Activated T-helper 17 cell treated with anti-CD3 and anti-CD28 coated beads, Interleukin-2, amount 50 U/mL, for 72 hours (primary cell): Measurements from ENCODE around the gene PTCD3. TPM values are rescaled to one million over a fixed set of nuclear protein-coding genes. Genes with fewer than 3 reads are reported as not detected.

Experiments
- ATAC-seq: fragments of 150-1000 bp; cut with Tn5 transposase; replicated peaks from 2 replicates; pipeline ENCODE4 v1.10.0; 2021; ENCODE audit warnings: mild to moderate bottlenecking, moderate library complexity
- H3K27ac Mint-ChIP-seq: one replicate; pipeline ENCODE4 v1.8.0; 2022; ENCODE audit warnings: mixed read lengths
- H3K27me3 Mint-ChIP-seq: one replicate; pipeline ENCODE4 v1.8.0; 2022; ENCODE audit warnings: mixed read lengths
- H3K36me3 Mint-ChIP-seq: one replicate; pipeline ENCODE4 v1.8.0; 2022; ENCODE audit warnings: low read depth, mild to moderate bottlenecking, mixed read lengths
- H3K4me1 Mint-ChIP-seq: one replicate; pipeline ENCODE4 v1.8.0; 2022; ENCODE audit warnings: mixed read lengths
- H3K4me3 Mint-ChIP-seq: one replicate; pipeline ENCODE4 v1.8.0; 2022; ENCODE audit warnings: mild to moderate bottlenecking, mixed read lengths
- H3K9me3 Mint-ChIP-seq: one replicate; pipeline ENCODE4 v1.8.0; 2022; ENCODE audit warnings: mixed read lengths
- total RNA-seq, 2 donors: library from RNA; stranded (reverse); gene quantifications; one replicate each; pipeline ENCODE4 v1.2.3, GENCODE V29; 2022

PTCD3 gene
- total RNA-seq, 2 donors from 2014 or later: 165 to 170 TPM

DNA sequence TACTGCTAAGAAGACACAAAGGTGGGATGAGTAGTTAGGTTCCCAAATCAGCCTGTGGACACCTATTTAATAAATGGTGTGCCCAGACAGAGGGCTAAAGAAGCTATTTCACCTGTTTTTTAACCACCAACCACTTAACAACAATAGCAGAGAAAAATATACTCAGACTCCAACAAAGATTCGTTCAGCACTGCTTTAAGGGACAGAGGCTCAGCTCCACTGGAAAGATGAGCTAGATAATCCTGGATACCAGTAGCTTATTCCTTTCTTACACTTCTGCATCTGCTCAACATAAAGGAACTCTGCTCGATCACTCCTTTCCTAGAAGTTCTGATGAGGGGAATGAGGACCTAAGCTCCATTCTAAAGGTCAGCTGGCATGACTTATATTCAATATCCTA, 44.5 kb downstream of the PTCD3 start:
- Mint-ChIP-seq H3K9me3 (no peaks in the 10 kb centered on the region), H3K27ac (peak overlapping the region; percentile 49), H3K4me1 (peaks cover 10% of the 10 kb centered on the region), H3K36me3 (peaks cover 98% of the 10 kb centered on the region), H3K4me3 (no peak overlapping the region), H3K27me3 (no peaks in the 10 kb centered on the region)
- ATAC-seq: no peak

DNA sequence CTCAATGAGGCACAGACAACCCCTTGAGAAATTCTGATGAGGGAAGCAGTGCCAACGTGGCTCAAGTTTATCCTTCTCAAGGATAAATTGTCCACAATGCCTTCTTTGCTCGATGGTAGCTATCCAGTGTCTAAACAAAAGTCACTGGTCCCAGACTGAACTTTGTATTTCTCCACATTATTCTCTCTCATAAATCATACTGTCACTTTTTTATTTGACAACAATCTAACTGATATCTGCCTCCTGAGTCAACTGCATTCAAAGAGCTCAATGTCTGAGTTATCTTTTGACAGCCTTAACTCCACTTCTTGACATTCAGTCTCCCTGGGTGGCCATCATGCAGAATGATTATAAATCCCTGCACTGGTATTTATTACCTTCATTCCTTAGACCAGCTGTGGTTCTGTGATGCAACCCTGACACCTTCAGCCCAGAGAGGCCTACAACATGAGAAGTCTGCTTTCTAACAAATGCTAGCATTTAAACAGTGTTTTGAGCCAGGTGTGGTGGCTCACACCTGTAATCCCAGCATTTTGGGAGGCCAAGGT, 51.0 kb downstream of the PTCD3 start:
- H3K27ac Mint-ChIP-seq: no peak overlapping the region
- no peak for ATAC-seq
- no peaks in the 10 kb centered on the region for H3K4me1 Mint-ChIP-seq
- H3K4me3 Mint-ChIP-seq: no peak overlapping the region
- H3K27me3 Mint-ChIP-seq: no peaks in the 10 kb centered on the region
- H3K36me3 Mint-ChIP-seq: peaks cover 98% of the 10 kb centered on the region
- H3K9me3 Mint-ChIP-seq: no peaks in the 10 kb centered on the region

DNA sequence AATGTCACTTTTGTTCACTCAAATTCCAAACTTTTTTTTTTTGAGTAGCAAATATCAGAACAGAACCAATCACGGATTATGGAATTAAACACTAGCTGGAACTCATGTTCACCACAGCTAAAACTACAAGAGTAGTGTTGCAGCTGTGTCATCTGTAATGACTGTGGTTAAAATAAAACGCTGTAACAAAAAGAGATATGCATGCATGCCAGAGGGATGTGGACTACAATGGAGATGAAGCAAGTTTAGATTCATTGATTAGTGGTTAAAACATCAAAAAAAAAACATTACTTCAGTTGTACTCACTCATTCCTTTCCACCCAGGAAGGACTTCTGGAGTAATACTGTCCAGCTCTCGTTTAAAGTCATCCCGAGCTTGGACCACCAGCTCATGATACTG, 52.3 kb downstream of the PTCD3 start:
- no peaks in the 10 kb centered on the region for H3K9me3 Mint-ChIP-seq
- no peak overlapping the region for H3K27ac Mint-ChIP-seq
- H3K4me1 Mint-ChIP-seq: no peaks in the 10 kb centered on the region
- no peak overlapping the region for H3K4me3 Mint-ChIP-seq
- H3K36me3 Mint-ChIP-seq: peaks cover 99% of the 10 kb centered on the region
- no peak for ATAC-seq
- H3K27me3 Mint-ChIP-seq: no peaks in the 10 kb centered on the region

DNA sequence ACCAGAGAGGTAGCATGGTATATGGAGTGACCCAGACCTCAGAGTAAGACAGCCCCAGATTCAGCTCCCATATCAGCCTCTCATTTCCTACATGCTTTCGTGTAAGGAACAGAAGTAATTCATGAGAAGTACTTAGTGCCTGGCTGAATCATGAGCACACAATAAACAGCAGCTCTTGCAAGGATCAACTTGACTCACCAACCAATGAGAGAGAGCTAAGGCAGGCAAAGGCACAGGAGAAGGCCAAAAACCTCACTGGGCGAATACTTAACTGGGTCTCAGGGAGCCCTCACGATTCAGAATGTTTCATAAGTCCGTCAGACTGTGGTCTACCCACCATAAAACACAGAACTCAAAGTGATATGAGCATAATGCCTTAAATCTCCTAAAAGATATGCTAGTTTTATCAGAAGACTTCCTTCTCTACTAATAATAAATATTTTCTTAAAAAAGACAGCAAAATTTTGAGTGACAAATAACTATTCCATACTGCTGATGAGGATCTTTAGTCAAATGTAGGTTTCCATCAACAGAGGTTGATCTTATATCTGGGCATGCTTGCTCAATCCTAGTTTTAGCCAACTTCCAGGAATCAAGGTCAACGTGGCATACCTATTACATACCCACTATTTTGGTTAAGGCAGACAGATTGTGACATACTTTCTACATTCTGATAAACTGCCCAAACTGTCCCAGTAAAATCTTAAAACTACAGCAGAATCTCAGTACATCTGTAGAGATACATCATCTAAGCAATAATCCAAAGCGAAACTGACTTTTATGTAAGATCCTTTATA, 54.3 kb downstream of the PTCD3 start:
- peaks cover 100% of the 10 kb centered on the region for H3K36me3 Mint-ChIP-seq
- H3K27ac Mint-ChIP-seq: no peak overlapping the region
- no peak for ATAC-seq
- no peak overlapping the region for H3K4me3 Mint-ChIP-seq
- H3K4me1 Mint-ChIP-seq: no peaks in the 10 kb centered on the region
- no peaks in the 10 kb centered on the region for H3K9me3 Mint-ChIP-seq
- H3K27me3 Mint-ChIP-seq: no peaks in the 10 kb centered on the region

DNA sequence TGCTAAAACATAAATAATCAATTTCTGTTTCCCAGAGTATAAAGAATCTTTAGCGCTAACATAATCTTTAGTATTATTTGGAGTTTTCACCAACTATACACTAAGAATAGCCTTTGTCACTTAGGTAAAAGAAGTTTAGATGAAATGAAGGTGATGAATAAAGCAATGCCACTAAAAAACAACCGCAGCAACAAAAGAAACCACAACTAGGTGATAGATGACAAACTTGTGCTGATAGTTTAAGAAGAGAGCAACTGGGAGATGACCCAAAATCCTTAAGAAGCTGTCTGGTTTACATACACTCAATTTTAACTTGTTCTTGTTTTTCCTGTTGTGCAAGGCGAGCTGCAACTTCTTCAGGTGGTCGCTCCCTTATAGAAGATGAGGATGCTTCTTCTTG, 64.4 kb downstream of the PTCD3 start:
- Mint-ChIP-seq H3K4me3 (no peak overlapping the region), H3K4me1 (peaks cover 7% of the 10 kb centered on the region), H3K36me3 (peaks cover 99% of the 10 kb centered on the region), H3K27me3 (no peaks in the 10 kb centered on the region), H3K9me3 (no peaks in the 10 kb centered on the region), H3K27ac (peak overlapping the region; percentile 42)
- no peak for ATAC-seq

DNA sequence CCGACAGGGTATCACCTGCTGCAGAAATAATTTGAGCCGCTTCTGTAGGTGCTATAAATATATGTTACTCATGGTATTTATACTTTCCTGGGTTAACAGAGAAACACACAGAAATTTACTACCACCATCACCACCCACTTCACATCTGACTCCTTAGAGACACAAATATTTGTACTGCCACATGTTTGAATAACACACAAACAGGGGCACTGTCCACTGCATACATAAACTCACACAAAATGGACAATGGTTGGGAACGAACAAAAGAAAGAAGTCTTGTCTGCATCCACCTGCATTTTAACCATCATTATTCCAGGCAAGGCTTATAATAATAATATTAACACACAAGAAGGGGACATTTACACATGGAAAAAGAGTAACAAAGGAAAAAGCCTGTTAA, 65.3 kb downstream of the PTCD3 start:
- no peak for ATAC-seq
- Mint-ChIP-seq H3K36me3 (peaks cover 100% of the 10 kb centered on the region), H3K4me3 (no peak overlapping the region), H3K4me1 (peaks cover 10% of the 10 kb centered on the region), H3K27me3 (no peaks in the 10 kb centered on the region), H3K27ac (peak overlapping the region; percentile 15), H3K9me3 (no peaks in the 10 kb centered on the region)

DNA sequence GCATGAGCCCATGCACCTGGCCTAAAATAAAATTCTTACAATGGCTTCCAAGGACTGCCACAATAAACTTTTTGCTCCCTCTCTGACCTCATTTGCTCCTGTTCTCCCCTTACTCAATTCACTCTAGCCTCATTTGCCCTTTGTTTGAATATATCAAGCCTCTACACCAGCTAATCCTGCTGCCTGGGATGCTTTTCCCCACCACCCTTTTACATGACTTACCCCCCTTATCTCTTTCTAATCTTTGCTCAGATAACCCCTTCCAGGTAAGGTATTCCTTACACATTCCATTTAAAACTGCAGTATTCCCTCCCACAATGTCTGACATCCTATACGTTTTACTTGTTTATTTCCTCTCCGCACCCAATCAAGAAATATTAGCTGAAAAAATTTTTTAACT, 66.6 kb downstream of the PTCD3 start:
- H3K27ac Mint-ChIP-seq: peak overlapping the region; percentile 64
- H3K27me3 Mint-ChIP-seq: no peaks in the 10 kb centered on the region
- ATAC-seq: no peak
- H3K36me3 Mint-ChIP-seq: peaks cover 100% of the 10 kb centered on the region
- H3K4me1 Mint-ChIP-seq: peaks cover 13% of the 10 kb centered on the region
- H3K9me3 Mint-ChIP-seq: no peaks in the 10 kb centered on the region
- no peak overlapping the region for H3K4me3 Mint-ChIP-seq

DNA sequence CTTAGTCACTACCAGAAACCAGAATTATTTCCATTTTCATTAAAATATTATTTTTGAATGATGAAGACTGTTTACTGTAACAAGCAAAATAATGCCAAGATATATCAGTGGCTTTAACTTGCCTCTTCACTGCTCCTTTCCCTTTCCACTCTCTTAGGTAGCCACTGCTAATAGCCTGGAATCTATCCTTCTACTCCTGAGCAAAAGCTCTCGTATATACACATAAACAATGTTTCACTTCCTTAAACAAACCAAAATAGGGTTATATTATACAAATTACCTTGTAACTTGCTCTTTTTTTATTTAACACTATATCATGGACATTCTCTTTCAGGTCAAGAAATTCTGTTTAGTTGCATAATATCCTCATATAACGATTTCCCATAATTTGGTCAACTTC, 68.4 kb downstream of the PTCD3 start:
- H3K4me1 Mint-ChIP-seq: peaks cover 6% of the 10 kb centered on the region
- no peak overlapping the region for H3K27ac Mint-ChIP-seq
- H3K27me3 Mint-ChIP-seq: no peaks in the 10 kb centered on the region
- H3K4me3 Mint-ChIP-seq: no peak overlapping the region
- H3K36me3 Mint-ChIP-seq: peaks cover 100% of the 10 kb centered on the region
- ATAC-seq: no peak
- no peaks in the 10 kb centered on the region for H3K9me3 Mint-ChIP-seq

DNA sequence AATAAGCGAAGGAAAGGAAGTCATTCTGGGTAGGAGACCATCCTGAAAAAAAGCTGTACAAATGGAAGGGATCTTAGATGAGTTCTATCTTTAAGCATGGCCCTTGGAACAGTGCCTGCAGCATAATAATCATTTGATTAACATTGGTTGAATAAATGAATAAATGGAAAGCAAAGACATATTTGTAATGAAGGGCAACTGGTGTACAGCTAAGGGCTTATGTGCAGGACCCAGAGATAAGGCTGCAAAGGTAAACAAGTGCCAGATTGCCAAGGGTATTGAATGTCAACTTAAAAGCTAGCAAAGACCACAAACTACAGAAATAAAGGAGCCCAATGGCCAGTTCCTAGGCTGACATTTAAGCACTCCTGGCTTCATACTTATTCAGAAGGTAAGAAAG, 69.8 kb downstream of the PTCD3 start:
- no peak overlapping the region for H3K4me3 Mint-ChIP-seq
- no peak for ATAC-seq
- H3K9me3 Mint-ChIP-seq: no peaks in the 10 kb centered on the region
- H3K36me3 Mint-ChIP-seq: peaks cover 100% of the 10 kb centered on the region
- no peaks in the 10 kb centered on the region for H3K27me3 Mint-ChIP-seq
- H3K27ac Mint-ChIP-seq: no peak overlapping the region
- peaks cover 6% of the 10 kb centered on the region for H3K4me1 Mint-ChIP-seq

DNA sequence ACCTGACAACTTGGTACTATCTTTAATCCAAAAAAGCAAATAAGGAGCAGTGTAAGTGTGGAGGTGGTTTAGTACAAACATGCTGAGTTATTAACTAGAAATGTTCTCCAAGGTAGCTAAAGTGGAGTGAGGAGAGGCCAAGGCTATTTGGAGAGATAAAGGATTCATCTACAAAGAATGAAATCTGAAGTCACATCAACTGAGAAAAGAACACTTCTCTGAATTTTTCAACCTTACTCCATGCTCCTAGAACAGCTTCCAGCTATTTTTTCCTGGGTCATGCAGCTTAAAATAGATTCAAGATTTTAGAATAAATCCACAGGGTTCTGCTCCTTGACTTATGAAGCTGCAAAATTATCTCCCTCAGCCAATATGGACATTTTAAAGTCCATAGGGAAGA, 70.6 kb downstream of the PTCD3 start:
- Mint-ChIP-seq H3K4me3 (no peak overlapping the region), H3K27me3 (no peaks in the 10 kb centered on the region), H3K27ac (peak overlapping the region; percentile 10), H3K9me3 (no peaks in the 10 kb centered on the region), H3K4me1 (peaks cover 6% of the 10 kb centered on the region), H3K36me3 (peaks cover 98% of the 10 kb centered on the region)
- no peak for ATAC-seq

DNA sequence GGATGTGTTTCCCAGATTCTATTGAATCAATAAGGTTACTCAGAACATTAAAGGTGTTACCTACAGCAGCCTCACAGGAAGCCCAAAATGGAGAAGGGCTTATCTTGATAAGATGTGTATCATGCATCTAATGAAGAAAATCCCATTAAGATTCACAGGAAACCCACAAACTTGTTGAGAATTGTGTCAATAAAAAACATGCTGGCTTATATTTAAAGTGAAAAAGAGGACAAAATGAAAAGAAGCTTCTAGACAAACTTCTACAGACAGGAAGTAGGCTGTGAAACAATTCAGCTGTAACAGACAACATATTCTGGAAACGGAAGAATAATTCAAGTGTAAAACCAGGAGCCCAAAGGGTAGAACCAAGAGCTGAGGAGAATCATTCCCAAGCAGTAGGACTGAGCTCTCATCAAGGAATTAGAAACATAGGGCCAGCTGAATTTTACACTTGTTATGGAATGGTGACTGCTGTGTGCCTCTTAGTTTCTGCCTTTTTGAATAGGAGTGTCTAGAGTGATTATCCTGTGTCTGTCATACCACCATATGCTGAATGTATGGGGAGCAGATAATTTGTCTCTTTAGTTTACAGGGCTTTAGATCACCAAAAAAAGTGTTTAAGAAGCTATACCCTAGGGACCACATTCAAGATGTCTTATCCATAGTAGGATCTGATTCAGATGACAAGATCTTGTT, 79.6 kb downstream of the PTCD3 start:
- Mint-ChIP-seq H3K27me3 (no peaks in the 10 kb centered on the region), H3K4me3 (peak overlapping the region; percentile 73), H3K36me3 (peaks cover 65% of the 10 kb centered on the region), H3K27ac (peak overlapping the region; percentile 86), H3K4me1 (peaks cover 42% of the 10 kb centered on the region), H3K9me3 (no peaks in the 10 kb centered on the region)
- peak; percentile 69 for ATAC-seq

DNA sequence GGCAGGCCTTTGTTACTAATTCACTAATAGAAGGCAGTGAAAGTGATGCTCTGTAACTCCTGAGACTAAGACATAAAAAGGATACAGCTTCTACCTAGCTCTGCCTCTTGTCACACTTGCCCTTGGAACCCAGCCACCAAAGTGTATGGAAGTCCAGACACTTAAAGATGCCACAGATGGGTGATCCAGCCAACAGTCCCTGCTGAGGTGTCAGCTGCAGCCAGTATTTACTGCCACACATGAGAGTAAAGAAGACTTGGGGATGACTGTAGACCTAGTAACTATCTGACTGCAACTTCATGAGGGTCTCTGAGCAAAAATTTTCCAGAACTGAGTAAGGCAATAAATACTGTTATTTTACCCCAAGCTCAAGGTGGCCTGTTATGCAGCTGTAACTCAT, 80.4 kb downstream of the PTCD3 start:
- Mint-ChIP-seq H3K4me3 (peak overlapping the region; percentile 73), H3K9me3 (no peaks in the 10 kb centered on the region), H3K27ac (peak overlapping the region; percentile 86), H3K36me3 (peaks cover 66% of the 10 kb centered on the region), H3K4me1 (peaks cover 43% of the 10 kb centered on the region), H3K27me3 (no peaks in the 10 kb centered on the region)
- peak; percentile 68 for ATAC-seq

DNA sequence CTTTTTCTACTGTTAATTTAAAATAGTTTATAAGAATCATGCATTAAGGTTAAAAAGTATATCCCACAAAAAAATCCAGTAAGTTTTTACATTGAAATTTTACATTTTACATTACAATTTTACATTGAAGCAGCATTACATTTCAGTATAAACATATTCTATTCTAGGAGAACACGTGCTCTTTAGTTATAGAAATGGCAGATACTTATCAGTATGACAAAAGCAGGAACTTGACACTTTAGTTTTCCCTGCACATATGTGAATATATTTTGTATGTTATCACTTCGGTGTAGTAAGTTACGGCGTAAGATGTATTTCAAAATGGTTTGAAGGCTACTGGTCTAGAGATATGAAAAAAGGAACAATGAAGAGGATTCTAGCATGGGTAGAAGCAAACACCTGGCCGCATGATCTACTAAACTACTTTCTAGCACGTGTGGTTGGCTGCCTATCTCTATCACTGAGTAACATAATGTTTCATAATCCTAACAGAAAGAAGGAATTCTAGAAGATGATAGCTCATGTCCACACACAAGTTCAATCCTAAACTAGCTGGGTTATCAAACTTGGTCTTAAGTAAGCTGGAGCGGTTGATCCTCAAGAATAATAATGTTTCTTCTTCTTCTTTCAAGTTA, 83.9 kb downstream of the PTCD3 start:
- peak overlapping the region; percentile 18 for H3K27ac Mint-ChIP-seq
- no peaks in the 10 kb centered on the region for H3K9me3 Mint-ChIP-seq

More for the DNA sequence above, 83.9 kb downstream of the PTCD3 start:
- Mint-ChIP-seq H3K36me3 (peaks cover 75% of the 10 kb centered on the region), H3K4me3 (peak overlapping the region; percentile 24), H3K27me3 (no peaks in the 10 kb centered on the region), H3K4me1 (peaks cover 60% of the 10 kb centered on the region)
- ATAC-seq: no peak
